ENCODE data around the gene PRPF19. TPM values are rescaled to one million over a fixed set of nuclear protein-coding genes. Genes with fewer than 3 reads are reported as not detected.

The PRPF19 gene
- total and polyA plus RNA-seq, 2 of the 8 experiments (the other 6 are each of a cell fraction or from before 2014, with no cell fraction given) = 107 to 141 TPM

DNA sequence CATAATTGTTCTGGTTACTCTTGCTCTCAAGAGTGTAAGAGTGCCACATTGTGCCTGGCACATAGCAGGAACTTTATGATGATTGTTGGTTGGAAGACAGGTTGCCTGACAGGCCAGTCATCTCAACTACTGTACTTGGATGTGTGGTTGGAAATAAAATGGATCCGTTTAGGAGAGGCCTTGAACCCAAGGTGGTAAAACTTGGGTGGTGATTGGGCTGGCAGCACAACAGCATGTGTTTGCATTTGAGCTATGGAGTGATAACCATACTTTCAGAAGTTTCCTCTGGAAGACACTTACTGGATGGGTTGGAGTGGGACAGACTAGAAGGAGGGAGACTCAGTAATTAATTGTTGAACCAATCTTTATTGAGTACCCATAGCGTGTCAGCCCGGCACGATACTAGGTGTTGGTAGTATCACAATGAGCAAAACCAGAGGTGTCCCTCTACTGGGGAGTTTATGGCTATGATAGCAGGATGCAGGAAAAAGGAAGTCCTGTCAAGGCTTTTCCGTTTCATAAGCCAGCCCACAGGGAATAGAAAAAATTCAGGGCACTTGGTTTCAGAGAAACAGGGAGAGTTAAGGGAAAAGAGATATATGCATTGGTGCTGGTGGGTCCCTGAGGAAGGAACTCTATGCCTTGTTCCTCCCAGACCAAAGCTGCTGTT, 4.5 kb upstream of the PRPF19 start:
- 85% methylated on average over 5 of the region's 5 CpGs; no CpG with 5 or more reads in 1 of the 2 experiments for WGBS, 2 experiments (ENCODE audit: extremely low coverage in 1 of 2, insufficient coverage in 1 of 2, insufficient read length in 1 of 2, insufficient replicate concordance in 2 of 2, low coverage in 1 of 2, low lambda C conversion rate in 2 of 2, missing lambda C conversion rate in 1 of 2)
- no peaks in the 10 kb centered on the region for H3K36me3 ChIP-seq (ENCODE audit: control insufficient read depth in 2 of 4, insufficient read depth in 4 of 4, low read length in 3 of 4)
- H3K23ac ChIP-seq (ENCODE audit: insufficient read length) = no peak overlapping the region
- H3K14ac ChIP-seq (ENCODE audit: insufficient read length) = no peak overlapping the region
- peaks cover 4 to 17% (median 13%) of the 10 kb centered on the region in 4 experiments for H3K4me1 ChIP-seq (replicated peaks in 1 of 4; ENCODE audit: control insufficient read depth in 3 of 4, insufficient read depth in 4 of 4, low read length in 3 of 4)
- H3K9ac ChIP-seq (replicated peaks in 1 of 4; ENCODE audit: extremely low read depth in 1 of 4, low read depth in 3 of 4, low read length in 3 of 4) = no peak overlapping the region
- FAIRE-seq (no peak), DNase-seq (ENCODE audit: low read depth in 1 of 2, low spot score in 2 of 2) (no peak)
- no peaks in the 10 kb centered on the region for H3K9me3 ChIP-seq (ENCODE audit: insufficient read depth in 2 of 2, low read depth in 1 of 2, low read length in 1 of 2)
- H2BK5ac ChIP-seq (ENCODE audit: low read depth, low read length) = no peak overlapping the region
- H3K4me2 ChIP-seq (ENCODE audit: insufficient read depth in 1 of 2, low read depth in 2 of 2, low read length in 2 of 2) = no peak overlapping the region
- POLR2A ChIA-PET (ENCODE audit: partially characterized antibody) = interaction anchor here (0.6 to 1.0 kb wide), 2 partner anchors 40 to 1941 kb away, joined by 3 to 4 read pairs; no protein-coding TSS in a partner anchor
- H3K18ac ChIP-seq (ENCODE audit: extremely low read depth, low read length) = no peak overlapping the region
- H2BK120ac ChIP-seq (replicated peaks; ENCODE audit: low read depth, low read length) = no peak overlapping the region
- no peaks in the 10 kb centered on the region for H3K79me1 ChIP-seq (ENCODE audit: low read depth, low read length)
- H4K8ac ChIP-seq (ENCODE audit: extremely low read depth, insufficient read depth, low read length) = no peak overlapping the region
- peaks cover 1 to 2% of the 10 kb centered on the region in 2 experiments for H3K79me2 ChIP-seq (ENCODE audit: control insufficient read depth in 1 of 2, insufficient read depth in 2 of 2, low read length in 2 of 2)
- no peak overlapping the region for H3K4me3 ChIP-seq (ENCODE audit: extremely low read depth in 1 of 4, insufficient read depth in 2 of 4, low read depth in 3 of 4, low read length in 4 of 4)
- peak overlapping the region; percentile 12; the same call in 1 of the 2 replicates for H2BK15ac ChIP-seq (ENCODE audit: low read length)
- H2AFZ ChIP-seq (ENCODE audit: low read length) = no peak overlapping the region
- H2BK20ac ChIP-seq (ENCODE audit: low read length) = no peak overlapping the region
- H3K56ac ChIP-seq (replicated peaks; ENCODE audit: insufficient read length, low read depth, low read length) = no peak overlapping the region
- H4K20me1 ChIP-seq (replicated peaks in 1 of 2; ENCODE audit: control insufficient read depth in 1 of 2, insufficient read depth in 2 of 2, low read length in 2 of 2) = peaks cover 0 to 2% of the 10 kb centered on the region in 2 experiments
- no peak overlapping the region for H4K5ac ChIP-seq (ENCODE audit: insufficient read length, low read depth, low read length)
- H4K91ac ChIP-seq (replicated peaks; ENCODE audit: insufficient read length, low read length) = no peak overlapping the region
- no peak overlapping the region for H2AK5ac ChIP-seq (ENCODE audit: low read depth, low read length)
- H3K23me2 ChIP-seq (ENCODE audit: low read depth, low read length) = peaks cover 8% of the 10 kb centered on the region
- no peak overlapping the region for H2BK12ac ChIP-seq (ENCODE audit: low read depth, low read length)
- no peak overlapping the region for H3K27ac ChIP-seq (ENCODE audit: low read depth, low read length)
- CTCF ChIA-PET (ENCODE audit: partially characterized antibody) = interaction anchor here (0.8 to 2.3 kb wide), 3 partner anchors 19 to 105 kb away, joined by 3 to 6 read pairs (median 3); no protein-coding TSS in a partner anchor
- no peak overlapping the region for H3K4ac ChIP-seq (replicated peaks; ENCODE audit: insufficient read length, low read depth, low read length)
- H3K27me3 ChIP-seq (replicated peaks in 1 of 4; ENCODE audit: control insufficient read depth in 3 of 4, extremely low read depth in 1 of 4, insufficient read depth in 3 of 4, low read length in 3 of 4) = peaks cover 0 to 2% (median 0%) of the 10 kb centered on the region in 4 experiments; a peak in 1 of 7 replicates
- no peak for TF ChIP-seq RNF2 (IDR thresholded peaks at IDR 0.05; ENCODE audit: borderline replicate concordance, low read depth, low read length, missing control alignments, poor library complexity, severe bottlenecking)
- no peak for TF ChIP-seq CBX5 (IDR thresholded peaks at IDR 0.05; ENCODE audit: low read depth, low read length)
- no peak for TF ChIP-seq TBP (IDR thresholded peaks at IDR 0.05; ENCODE audit: low read depth, low read length)
- TF ChIP-seq KDM1A (IDR thresholded peaks at IDR 0.05; ENCODE audit: borderline replicate concordance, low read length) = no peak
